ENCODE measurements around the gene ZNF879.

ZNF879 gene

DNA sequence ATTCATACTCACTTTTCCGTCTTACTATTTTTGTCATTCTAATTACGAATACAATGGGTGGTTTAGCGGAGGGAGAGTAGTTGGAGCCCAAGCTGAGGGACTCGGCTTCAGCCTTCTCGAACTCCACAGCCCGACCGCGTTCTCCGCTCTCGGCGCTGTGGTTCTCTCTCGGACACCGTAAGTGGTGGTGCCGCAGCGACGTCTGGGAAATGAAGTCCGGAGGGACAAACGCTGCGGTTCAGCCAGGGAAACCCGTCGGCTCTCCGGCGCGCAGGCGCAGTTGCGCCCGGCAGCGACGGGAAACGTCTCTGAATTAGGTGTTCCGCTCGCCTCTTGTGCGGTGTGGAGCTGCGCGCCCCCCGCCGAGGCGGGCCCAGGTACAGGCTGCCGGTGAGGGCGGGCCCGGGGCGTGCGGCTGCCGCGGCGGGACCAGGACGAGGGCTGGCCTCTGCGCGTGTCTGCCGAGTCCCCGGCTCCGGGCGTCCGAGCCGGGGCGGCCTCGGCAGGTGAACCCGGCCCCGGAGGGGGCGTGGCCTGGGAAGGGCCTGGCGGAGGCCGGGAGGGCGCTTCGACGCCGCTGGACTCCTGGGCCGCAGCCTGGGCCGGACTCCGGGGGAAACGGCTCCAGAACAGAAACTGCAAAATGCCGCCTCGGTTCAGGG is at the start of gene ZNF879:
Gene ZNF879, plus strand, starts transcription at position 277 of the 662 bp plus-strand sequence. CDS start 1,201 bp downstream, outside the sequence.
- peak; percentile 93 for DNase-seq

DNA sequence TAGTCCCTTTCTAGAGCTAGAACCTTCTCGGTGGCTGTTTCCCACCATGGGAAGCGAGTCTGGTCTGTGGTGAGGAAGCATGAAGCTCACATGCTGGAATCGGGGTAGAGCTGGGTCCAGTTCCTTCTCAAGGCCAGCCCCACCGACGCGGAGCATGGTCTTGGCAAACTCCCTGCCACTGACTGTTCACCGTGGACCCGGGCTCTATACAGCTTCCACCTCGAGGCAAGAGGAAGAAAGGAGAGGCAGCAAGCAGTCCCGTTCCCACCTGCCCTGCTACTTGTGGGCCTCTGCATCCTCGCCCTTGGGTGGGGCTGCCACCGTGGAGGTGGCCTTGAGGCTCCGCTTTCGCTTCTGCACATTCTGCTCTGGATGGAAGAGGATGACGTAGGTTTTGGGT is 42.2 kb upstream of the ZNF879 start:
- DNase-seq = no peak

DNA sequence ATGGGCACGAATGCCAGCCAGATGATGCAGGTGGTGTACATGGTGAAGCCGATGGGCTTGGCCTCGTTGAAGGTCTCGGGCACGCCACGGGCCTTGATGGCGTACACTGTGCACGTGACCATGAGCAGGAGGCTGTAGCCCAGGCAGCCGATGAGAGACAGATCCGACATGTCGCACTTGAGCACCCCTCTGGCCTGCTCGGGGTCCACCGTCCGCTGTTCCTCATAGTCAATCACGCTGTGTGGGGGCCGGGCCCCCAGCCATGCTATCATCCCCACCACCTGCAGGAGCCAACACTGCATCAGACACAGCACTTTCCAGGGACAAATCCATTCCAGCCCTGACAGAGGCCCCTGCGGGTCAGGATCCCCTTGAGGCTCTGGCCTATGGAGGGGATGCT is 40.7 kb upstream of the ZNF879 start:
- DNase-seq = no peak

DNA sequence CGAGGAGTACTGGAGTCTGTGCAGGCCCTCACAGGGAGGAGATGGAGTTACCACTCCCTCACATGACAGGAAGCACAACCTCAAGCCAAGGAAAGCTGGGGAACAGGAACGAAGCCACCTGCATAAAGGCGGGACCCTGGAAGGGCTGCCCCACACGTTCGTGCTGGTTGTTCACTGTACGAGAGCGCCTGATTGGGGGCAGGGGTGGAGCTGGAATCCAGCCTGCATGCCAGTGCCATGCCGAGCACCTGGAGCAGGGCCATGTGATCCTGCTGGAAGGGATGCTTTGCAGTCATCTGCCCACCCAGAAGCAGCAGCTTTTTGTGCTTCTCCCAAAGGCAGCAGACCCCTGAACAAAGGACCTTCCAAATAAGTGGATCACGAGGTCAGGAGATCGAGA is 39.9 kb upstream of the ZNF879 start:
- DNase-seq = no peak

DNA sequence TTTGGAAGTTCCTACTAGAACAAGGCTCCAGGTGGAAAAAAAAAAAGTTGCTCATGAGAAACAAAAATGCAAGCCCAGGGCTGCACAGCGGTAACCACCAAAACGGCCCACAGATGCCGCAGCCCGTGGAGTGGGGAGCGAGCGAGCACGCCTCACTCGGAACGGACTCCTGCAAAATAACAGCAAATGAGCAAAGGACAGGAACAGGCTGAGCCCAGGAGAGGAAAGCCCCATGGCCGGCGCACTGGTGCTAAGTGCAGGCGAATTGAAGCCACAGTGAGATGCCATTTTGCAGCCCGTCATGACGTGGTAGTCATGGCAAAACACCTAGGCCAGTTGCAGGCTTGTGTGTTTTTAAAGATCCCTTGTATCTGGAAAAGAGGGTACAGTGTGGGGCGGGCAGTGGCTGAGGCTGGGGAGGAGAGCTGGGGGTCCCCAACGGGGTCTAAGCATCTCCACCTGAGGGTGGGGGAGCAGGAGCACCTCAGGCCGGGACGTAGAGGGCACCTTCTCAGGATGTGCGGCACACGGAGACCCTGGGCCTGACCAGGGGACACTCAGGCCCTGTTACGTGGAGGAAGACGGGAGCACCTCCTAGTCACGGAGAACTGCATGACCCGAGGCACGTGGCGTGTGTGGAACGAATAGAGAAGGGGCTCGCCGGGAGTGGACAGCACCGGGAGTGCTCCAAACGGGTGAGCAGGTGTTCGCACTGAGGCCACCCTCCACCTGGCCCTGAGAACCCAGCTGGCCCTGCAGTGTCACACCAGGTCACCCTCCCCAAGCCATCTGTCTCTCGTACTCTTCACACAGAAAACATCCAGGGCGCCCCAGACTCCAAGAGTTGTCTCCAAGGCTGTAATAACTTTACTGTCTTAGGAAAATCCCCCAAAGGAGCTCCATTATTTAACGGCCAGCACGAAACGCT is 39.2 kb upstream of the ZNF879 start:
- no peak for DNase-seq

DNA sequence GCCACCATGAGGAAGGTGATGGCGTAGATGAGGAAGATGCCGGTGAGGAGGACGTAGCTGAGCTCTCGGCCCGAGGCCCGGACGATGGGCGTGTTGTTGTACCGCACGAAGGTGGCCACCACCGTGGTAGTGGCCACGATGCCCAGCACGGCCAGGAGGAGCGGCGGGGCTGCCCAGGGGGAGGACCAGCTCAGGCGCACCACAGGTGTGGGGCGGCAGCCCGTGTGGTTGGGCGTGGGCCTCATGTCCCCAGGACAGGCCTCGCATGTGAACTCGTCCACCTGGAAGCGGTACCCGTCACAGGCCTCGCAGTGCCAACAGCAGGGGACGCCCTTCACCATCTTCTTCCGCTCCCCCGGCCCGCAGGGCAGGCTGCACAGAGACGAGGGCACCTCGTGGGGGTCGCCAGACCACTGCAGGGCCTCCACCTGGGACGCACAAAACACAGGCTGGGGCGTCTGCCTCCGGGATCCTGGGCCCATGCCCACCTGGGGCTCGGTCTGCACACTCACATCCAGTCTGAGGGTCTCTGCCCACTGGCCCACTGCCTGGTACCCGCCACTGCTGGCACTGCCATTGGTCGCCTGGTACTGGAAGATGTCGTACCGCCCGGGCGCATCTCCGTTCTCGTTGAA is 37.2 kb upstream of the ZNF879 start:
- no peak for DNase-seq

DNA sequence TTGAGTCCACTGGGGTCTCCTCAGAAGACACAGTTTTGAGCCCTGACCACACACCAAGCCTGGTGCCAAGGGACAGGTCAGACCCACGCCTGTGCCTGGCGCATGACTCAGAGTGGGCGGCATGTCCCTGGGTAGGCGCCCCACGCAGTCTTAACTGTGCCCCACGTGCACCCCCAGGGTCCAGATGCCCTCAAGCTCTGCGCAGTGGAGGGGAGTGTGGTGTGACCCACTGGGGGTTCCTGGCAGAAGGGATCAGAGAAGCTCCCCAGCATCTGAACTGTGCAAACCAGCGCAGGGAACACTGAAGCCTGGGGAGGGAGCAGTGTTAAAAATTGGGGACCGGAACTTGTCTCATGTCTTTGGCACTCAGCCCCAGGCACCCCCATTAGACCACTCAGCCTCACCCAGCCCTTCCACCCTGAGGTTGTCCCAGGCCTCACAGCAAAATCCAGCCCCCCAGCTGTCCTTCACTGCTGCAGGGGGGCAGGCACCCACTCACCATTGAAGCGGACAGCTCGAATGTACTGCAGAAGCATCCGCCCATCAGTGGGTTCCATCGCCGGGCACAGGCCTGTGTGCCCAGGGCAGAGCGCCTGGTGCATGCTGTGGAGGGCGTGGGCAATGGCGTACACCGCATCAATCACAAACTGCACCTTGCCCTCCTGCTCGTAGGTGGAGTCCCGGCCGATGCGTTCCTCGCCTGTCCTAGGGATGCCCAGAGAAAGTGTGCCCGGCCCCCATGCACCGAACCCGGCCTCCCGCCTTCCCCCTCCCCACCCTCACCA is 35.0 kb upstream of the ZNF879 start:
- no peak for DNase-seq

DNA sequence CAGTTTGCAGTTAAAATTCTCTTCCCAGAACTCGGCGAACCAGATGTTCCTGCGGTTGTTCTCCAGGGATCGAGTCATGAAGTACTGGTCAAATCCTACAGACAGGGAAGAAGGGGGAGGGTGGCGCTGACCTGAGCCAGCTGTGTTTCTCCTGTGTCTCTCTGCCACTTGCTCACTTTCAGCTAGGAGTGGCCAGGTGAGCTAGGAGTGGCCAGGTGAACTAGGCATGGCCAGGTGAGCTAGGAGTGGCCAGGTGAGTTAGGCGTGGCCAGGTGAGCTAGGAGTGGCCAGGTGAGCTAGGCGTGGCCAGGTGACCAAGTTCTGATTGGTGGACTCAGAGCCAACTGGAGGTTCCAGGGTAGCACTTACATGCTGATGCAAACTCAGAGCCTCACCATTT is 34.3 kb upstream of the ZNF879 start:
- no peak for DNase-seq

DNA sequence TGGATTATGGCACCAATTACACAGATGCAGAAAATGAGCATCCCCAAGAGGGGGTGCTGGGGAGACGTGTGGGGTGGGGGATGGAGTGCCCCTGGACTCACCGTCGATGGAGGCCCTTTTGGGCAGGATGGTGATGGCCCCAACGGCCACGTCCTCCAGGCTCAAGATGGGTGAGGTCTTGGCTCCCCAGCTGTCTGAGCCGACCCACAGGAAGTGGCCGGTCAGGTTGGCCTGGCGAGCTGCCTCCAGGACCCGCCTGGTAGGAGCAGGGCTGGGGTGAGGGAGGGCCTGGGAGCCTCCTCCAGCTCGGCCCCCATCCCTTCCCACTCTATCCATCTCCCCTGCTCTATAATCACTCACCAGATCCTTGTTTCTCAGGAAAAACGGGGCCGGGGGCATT is 33.1 kb upstream of the ZNF879 start:
- no peak for DNase-seq

DNA sequence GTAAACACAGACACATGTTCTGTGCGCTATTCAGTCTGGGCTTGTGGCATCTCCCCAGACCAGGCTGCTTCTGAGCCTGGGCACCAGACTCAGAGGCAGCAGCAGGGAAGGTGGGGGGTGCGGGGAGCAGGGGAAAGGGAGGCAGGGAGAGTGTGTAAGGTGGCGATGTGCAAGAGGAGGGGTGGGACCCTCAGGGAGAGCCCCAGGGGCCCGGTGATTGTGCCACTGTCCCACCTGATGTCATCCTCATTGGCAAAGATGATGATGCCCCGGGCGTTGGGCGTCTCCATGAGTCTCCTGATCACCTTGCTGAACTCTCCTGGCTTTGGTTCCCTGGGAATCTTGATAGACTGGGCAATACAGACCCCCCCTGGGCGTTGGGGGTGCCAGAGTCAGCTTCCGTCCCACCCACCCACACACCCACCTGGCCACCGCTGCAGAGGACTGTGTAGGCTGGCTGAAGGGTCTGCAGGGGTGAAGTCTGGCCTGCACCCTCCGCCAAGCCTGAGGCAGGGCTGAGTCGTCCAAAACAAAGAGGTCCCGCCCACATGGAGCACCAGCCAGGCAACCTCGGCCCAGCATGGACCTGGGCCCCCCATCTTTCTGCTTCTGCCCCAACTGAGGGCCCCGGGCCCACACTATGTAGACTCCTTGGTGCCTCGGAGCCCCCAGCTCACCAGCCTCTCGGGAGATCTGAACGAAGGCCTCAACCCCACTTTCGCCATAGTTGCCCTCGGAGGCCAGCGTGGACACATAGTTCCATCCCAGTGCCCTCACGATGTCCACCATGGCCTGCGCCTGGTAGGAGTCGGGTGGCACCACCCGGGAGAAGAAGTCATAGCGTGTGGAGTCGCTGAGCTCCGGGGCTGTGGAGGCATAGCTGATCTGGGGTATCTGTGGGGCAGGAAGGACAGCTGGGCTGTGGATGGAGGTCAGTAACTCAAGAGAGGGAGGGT is 32.1 kb upstream of the ZNF879 start:
- no peak for DNase-seq

DNA sequence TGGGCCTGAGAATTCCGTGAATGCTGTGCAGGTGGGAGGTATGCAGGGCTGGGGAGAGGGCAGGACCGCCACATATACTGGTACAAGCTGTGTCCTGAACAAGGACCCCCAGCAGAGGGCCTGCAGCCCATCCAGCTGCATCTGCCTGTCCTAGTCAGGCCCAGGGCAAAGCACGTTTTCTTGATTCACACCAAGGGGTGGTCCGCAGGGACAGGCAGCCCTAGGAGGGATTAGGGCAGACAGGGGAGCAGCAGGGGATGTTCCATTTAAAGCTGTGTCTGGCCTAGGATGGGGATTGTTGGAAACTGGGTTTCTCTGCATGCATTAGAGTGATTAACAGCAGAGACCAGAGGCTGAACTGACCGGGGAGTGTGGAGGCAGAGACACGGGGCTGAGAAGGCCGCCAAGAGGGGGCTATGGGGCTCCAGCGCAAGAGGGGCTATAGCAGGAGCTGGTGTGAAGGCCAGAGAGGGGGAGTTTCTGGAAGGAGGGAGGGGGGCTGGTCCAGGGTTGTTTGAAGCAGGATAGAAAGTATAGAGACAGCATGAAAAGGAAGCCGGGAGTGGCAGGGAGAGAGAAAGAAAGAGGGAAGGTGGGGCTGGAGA is 31.2 kb upstream of the ZNF879 start:
- DNase-seq = no peak

DNA sequence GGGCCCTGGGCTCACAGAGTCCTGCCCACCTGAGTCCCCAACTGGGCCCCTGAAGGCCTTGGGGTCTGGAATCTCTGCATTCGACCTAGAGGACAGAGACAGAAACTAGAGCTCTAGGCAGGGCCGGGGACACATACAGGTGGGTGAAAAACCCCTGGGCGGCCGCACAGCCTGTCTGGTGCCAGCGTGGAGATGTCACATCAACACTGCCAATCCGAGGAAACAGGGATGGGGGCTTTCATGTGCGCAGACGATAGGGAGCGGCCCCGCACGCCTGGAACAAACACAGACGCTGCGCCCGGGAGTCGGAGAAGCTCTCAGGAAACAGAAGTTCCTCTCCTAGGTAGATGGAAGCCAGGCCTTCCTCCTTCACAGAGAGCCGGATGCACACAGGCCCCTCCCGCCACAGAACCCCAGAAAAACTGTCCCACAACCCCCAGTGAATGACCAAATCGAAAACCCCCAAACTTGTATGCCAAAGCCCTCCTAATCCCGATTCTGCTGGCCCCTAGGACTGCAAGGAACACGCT is 30.3 kb upstream of the ZNF879 start:
- no peak for DNase-seq

DNA sequence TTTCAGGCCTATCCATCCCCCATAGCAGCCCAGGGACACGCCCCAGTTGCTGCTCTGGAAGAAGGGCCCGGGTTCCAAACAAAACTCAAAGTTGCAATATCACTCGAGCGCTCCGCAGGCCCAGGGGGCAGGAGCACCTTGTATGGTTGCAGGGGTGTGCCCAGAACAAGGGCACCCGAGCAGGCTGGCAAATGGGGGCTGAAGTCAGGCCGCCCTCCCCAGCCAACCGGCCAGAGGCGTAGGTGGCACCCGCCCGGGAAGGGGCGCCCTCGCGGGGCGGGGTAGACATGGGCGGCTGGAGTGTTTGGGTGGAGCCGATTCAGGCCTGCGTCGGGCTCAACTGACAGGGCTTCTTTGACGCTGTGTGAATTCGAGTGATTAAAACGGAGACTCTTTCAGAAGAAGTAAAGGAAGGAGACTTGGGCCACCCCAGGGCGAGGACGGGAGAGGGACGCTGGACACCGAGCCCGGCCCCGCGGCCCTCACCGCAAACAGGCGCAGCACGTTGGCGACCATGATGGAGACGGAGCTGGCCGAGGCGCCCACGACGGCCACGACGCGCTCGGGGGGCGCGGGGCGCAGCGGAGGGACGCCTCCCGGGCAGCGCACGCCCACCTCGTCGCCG is 29.5 kb upstream of the ZNF879 start:
- no peak for DNase-seq

DNA sequence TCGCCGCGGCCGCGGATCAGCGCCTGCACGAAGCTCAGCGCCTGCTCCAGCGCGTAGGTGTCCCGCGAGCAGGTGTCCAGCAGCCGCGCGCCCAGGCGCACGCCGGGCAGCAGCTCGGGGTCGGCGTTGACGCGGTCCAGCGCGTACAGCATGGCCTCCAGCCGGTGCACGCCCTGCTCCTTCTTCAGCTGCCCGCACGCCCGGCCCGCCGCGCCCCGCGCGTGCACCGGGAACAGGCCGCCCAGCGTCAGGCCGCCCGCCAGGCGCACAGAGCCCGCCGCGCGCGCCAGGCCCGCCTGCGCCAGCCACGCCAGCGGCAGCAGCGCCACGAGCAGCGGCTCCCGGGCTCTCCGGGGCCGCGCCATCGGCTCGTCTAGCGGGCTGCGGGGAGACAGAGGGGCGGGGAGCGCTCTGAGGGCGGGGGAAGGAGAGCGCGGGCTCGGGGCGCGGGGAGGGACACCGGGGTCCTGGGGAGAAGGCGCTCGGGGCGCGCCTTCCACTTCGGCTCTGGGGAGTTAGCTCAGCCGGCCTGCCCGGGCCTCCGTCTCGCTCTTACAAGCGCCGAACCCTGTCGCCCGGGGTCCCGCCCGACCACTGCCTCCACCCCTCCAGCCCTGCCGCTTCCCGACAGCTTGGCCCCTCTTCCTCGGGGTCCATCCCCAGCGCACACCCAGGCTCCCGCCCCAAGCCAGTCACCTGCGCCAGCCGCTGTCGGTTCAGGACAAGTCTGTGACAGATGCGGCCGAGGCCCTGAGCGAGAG is 28.8 kb upstream of the ZNF879 start, which contains the start of gene GRM6:
Gene GRM6, minus strand, starts transcription at position 741 of the 761 bp plus-strand sequence. Its CDS starts 376 bp downstream, at position 365.
- DNase-seq = no peak

DNA sequence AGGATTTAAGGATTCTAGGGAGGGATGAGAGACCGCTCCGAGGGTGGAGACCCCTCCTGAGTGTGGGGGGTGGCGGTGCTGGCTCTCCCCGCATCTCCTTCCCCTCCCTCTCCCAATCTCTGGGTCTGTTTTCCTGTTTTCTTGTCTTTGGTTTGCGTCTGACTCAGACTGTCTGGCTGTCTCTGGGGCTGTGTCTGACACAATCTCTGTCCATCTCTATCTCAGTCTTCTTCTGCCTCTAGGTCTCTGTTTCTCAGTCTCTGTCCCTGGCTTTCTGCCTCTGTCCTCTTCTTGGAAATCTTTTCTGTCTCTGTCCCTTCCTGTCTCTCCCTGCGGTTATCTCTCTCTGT is 28.3 kb upstream of the ZNF879 start:
- no peak for DNase-seq

DNA sequence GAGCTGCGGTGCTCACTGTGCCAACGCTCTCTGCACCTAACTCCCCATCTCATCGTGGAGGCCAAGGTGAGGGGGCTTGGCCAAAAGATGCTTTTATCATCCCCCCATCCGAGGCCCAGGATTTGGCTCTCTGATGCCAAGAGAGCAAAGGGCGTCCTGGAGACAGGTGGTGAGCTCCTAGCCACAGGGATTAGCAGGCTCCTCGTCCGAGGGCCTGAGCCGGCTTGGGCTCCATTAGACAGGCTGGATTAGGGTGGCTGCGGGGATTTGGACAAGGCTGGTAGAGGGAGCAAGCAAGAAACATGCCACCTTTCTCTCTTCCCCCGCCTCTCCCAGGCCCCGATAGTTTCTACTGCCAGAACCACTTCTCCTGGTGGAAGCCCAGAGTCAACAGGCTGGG is 27.4 kb upstream of the ZNF879 start:
- no peak for DNase-seq

DNA sequence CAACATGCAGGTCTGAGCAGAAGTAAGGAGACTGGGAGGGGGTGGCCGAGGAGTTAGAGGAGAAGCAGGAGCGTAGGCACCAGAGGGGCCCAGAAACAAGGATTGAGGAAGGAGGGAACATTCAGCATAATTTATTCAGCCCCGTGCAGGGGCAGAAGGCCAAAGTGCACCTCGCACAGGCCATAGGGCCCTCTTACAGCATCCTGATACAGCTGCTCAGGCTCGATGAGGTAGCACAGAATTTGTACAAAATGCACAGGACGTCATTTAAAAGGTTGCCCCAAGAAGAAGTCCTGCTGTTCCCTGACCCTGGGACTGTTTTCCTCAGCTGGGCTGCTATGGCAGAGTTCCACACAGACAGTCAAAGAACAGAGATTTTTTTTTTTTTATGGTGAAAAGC is 26.4 kb upstream of the ZNF879 start:
- DNase-seq = no peak

DNA sequence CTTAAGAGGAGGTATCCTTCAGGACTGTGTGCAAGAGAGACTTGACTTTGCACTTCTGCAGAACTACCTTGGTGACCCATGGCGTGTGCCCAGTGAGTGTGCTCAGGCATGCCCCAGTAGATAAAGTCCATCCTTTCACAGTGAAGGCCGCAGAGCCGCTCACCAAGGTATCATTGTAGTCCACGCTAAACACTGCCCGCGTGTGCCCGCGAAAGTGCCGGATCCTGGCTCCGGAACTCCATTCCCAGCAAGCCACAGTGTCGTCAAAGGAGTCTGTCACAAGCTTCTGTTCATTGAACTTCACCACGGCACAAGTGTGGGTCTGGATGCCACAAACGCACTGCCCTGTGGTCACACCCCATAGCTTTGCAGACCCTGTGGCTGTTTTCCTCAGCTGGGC is 25.2 kb upstream of the ZNF879 start:
- no peak for DNase-seq

DNA sequence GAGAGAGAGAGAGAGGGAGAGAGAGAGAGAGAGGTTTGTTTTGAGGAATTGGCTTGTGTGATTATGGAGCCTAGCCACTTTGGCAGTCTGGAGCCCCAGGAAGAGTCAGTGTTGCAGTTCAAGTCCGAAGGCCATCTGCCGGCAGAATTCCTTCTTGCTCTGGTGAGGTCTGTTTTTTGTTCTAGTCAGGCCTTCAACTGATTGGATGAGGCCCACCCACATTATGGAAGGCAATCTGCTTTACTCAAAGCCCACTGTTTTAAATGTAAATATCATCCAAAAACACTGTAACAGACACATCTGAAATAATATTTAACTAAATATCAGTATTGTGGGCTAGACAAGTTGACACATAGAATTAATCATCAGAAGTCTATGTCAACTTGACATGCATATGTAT is 17.0 kb upstream of the ZNF879 start:
- no peak for DNase-seq

DNA sequence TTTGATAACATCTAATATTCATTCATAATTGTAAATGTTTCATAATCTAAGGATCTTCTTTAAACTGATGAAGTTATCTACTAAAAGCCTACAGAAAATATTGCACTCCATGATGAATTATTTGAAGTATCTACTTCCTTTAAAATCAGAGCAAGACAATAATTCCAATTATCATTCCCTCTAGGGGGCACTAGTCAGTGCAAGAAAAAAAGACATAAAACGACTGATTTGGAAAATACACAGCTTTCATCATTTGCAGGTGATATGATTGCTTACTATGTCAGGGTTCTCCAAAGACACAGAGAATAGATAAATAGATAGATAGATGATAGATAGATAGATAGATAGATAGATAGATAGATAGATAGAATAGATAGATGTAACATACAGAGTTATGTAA is 14.9 kb upstream of the ZNF879 start:
- no peak for DNase-seq
